HG03378 (cell line): ENCODE results near the gene NPC1.

Source experiments
- ATAC-seq: cut with Tn5 transposase; IDR thresholded peaks from one replicate; pipeline ENCODE4 v1.9.1; 2021; ENCODE audit warnings: mild to moderate bottlenecking, moderate library complexity; ENCODE audit not compliant: unreplicated experiment

Gene NPC1

GRCh38 chr18:23609390-23610023, 23.2 kb upstream of the NPC1 start:
- ATAC-seq = no peak

- ATAC-seq = no peak
These were observed 21.9 kb upstream of the NPC1 start for GRCh38 chr18:23608211-23608610.

- ATAC-seq = no peak
These were observed 19.6 kb upstream of the NPC1 start for GRCh38 chr18:23605941-23606340.

DNA sequence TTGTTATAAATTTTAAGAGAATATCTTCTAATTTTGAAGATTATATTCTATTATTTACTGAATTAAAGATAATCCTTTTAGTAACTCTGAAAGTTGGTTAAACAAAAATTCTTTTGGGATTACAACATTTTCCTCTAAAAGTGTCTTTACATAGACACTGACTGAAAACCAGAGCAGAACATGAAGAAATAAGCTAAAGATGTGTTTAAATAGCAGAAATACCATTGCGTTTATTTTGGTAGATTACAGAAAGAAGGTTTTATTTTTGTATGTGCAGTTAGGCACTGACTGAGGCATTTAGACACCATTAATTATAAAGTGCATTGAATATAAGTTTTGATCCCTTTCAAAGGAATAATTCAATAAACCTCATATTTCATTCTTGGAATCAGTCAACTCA, 13.5 kb upstream of the NPC1 start:
- ATAC-seq = no peak

DNA sequence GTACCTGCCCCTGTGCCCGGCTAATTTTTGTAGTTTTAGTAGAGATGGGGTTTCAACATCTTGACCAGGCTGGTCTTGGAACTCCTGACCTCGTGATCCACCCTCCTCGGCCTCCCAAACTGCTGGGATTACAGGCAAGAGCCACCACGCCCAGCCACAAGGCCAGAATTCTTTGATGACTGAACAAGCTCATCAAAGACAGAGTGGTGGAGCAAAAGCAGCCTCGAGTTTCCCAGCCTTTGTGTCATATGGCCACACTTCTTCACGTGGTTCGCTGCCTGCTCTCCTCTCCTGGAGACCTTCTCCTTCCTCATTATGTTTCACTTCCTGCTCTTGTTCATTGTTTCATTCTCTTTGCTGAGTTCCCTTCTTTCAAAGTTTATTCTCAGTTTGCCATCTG, 9.9 kb upstream of the NPC1 start:
- no peak for ATAC-seq

GRCh38 chr18:23595591-23595990, 9.3 kb upstream of the NPC1 start:
- no peak for ATAC-seq

DNA sequence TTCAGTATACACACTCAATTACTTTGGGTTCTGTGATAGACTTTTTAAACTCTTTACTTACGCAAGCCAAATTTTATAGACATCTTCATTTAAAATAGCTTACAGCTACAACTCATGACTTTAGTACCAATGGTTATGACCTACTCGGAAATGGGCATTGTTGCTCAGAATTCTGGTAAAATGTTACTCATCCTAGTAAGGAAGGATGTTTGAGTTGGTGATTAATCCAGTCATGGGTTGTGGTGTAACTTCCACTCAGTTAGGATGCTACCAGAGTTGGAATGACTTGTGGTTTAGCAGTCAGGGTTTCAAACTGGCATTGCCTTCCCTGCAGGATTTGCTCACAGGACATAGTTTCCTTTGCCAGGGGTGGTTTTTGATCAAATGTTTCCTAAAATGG, 7.4 kb upstream of the NPC1 start:
- no peak for ATAC-seq

DNA sequence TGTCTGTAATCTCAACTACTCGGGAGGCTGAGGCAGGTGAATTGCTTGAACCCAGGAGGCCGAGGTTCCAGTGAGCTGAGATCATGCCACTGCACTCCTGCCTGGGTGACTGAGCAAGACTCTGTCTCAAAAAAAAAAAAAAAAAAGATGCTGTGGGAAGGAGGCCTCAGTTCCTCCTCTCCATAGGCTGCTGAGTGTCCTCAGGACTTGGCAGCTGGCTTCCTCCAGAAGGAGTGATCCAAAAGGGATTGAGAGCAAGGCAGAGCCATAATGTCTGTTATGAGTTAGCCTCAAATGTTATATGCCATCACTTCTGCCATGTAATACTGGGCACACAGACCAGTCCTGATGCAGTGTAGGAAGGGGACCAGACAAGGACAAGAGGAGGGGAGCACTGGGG, 6.6 kb upstream of the NPC1 start:
- ATAC-seq = no peak

GRCh38 chr18:23591011-23591410, 4.7 kb upstream of the NPC1 start:
- no peak for ATAC-seq

- no peak for ATAC-seq
These were observed 2.7 kb upstream of the NPC1 start for GRCh38 chr18:23588836-23589560.

GRCh38 chr18:23587220-23587642, 925 bp upstream of the NPC1 start:
- no peak for ATAC-seq

- peak; percentile 23 for ATAC-seq
These were observed 433 bp downstream of the NPC1 start for GRCh38 chr18:23585897-23586248.

DNA sequence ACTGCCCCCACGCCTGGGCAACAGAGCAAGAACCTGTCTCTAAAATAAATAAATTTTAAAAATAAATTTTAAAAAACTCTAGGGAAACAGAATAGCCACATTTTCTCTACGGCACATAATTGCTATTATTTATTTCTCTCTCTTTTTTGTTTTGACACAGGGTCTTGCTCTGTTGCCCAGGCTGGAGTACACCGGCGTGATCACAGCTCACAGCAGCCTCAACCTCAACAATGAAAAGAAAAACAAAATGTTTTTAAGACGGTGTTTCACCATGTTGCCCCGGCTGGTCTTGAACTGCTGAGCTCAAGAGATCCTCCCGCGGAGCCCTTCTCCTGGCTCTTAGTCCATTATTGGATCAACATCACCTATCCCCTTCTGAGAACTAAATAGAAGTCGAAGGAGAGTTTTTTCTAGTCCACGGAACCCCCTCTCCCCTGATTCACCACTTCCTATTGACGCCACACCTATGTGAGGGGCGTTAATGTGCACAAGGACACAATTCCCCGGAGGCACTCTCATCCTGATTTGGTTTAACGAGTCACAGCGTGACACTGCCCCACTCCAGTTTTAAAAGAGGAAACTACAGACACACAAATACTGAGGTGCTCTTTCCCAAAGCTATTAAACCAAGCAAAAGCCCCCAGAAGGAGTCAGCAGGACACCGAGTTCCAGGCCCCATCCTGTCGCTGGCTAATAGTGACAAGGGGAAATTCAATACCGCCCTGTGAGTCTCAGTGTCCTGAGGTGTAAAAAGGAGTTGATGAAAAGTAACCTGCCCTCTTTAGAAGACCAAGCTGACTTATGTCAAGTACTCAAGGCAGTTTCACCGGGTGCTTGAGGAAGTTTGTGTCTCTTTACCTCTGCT, 1.1 kb downstream of the NPC1 start:
- ATAC-seq = no peak

- no peak for ATAC-seq
These were observed 2.0 kb downstream of the NPC1 start for GRCh38 chr18:23584019-23584983.

GRCh38 chr18:23583071-23583865, 3.0 kb downstream of the NPC1 start:
- no peak for ATAC-seq

DNA sequence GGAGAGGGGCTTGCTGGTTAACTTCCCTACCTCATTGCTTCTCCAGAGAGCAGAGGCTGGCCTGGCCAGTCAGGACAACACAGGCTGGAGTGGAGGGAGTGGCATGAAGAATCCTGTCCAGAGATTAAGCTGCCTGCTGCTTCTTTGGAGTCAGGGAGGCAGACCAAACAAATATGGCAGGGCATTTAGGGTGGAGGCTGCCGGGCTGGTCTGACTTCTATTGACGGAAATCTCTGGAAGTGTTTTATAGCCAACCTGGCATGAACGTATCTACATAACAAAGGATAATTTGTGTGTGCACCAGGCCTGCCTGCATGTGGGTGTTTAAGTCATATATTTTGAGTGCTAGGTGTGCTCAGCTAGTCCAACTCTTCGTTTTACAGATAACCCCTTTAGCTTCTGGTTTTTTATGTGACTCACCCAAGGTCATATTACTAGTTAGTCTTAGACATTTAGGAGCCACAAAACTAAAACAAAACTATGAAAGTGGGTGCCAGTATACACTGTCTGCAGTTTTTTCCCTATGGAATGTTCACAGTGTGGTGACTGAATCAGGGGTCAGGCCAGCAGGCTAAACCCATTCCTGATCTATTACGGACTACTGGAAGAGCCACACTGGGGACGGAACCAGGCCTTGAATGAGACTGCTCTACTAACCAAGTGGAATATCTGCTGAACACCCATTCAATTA, 5.5 kb downstream of the NPC1 start:
- ATAC-seq = no peak

GRCh38 chr18:23578891-23579653, 7.2 kb downstream of the NPC1 start:
- ATAC-seq = no peak

DNA sequence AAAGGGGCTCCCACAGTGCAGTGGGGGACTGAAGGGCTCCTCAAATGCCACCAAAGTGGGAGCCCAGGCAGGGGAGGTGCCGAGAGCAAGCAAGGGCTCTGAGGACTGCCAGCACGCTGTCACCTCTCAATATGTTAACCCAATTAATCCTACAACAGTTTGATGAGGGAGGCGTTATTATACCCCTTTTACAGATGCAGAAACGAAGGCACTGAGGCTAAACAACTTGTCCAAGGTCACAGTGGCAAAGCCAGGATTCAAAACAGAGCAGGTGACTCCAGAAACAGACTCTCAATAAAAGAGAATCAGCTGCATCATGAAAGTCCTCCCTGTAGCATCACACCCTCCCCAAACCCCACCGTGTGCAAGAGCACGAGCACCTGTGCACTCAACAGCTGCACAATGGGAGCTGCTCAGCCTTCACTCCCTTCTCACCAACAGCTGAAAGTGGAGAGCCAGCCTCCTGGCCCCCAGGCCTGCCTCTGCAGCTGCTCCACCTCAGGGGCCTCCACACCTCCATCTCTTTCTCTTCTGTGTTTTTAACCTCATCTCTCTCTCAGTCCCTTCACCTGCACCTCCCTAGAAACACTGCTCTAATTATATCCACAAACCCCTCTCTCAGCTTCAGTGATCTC, 8.1 kb downstream of the NPC1 start:
- ATAC-seq = no peak
